Erythroblast (primary cell): Measurements from ENCODE around the gene HTD2.

Experiments used
- DNase-seq, 2 experiments: peaks; one replicate each; lab custom pipeline; 2025; lab: John Stamatoyannopoulos, UW
- GATA1 ChIP-seq: IDR thresholded peaks from 2 replicates; pipeline ENCODE4 v1.6.1; 2011; ENCODE audit warnings: low read depth, mild to moderate bottlenecking, control low read depth, low read length, moderate library complexity
- POLR2A ChIP-seq: IDR thresholded peaks from 2 replicates; pipeline ENCODE4 v1.6.1; 2011; ENCODE audit warnings: mild to moderate bottlenecking, low read length

The HTD2 gene

GRCh38 chr3:58350627-58351013, 44.3 kb downstream of the HTD2 start:
- no peak for TF ChIP-seq POLR2A
- no peak for TF ChIP-seq GATA1
- peak in 1 of 2 experiments; percentile 11 for DNase-seq

GRCh38 chr3:58351920-58352319, 45.6 kb downstream of the HTD2 start:
- DNase-seq, result no peak
- TF ChIP-seq POLR2A (no peak), GATA1 (no peak)

- no peak for TF ChIP-seq POLR2A
- no peak for TF ChIP-seq GATA1
- DNase-seq, result no peak
Observed at GRCh38 chr3:58352626-58353025, 46.3 kb downstream of the HTD2 start.

DNA sequence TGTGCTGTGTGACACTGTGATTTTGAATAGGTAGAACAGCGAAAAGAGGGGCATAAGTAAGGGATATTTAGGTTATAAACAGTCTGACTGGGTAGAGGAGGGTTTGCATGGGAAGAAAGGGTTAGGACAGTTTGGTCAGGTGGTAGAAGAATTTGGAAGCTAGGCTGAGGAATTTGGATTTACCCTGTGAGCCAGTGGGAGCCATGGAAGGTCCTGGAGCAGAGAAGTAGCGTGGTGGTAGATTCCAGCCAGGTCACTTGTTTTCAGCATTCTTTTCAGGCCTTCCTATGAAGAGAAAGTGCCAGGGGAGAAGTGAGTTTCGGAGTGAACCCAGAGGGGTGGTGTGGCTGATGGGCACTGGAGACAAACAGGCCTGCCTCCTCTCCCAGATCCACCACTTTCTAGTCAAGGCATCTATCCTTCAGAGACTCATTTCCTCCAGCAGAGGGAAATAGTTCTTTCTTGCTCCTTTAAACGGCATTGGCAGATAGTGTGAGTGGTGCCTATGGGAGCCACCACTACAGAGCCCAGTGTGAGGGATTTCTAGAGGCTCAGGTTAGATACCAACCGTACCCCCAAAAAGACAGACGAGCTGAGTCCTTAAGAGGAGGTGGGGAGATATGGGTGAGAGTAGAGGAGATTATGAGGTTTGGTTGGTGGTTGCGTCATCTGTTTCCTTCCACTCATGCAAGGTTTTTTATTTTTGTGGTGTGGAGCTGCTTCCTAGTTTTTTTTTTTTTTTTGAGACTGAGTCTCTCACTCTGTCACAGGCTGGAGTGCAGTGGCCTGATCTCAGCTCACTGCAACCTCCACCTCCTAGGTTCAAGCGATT, 47.6 kb downstream of the HTD2 start:
- TF ChIP-seq POLR2A (no peak), GATA1 (no peak)
- DNase-seq, result peak in 1 of 2 experiments; percentile 41

DNA sequence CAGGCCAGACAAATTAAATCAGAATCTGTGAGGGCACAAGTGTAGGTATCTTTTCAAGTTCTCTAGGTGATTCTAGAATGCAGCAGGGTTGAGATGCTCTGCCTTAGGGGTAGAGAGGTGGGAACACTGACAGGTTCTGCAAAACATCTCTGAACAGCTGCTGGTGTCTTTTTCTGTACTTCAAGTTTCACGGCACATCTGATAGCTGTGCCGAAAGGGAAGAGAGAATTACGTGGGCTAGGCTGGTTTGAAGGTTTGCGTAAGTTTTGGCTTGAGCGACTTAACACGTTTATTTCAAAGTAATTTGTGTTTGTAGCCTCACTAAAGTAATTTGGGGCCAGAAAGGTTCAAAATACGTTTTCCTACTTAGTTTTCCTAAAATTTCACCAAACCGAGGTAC, 48.9 kb downstream of the HTD2 start:
- TF ChIP-seq GATA1, result no peak
- TF ChIP-seq POLR2A, result no peak
- DNase-seq, result no peak

- TF ChIP-seq GATA1, result no peak
- TF ChIP-seq POLR2A, result no peak
- DNase-seq, result no peak
Observed at GRCh38 chr3:58356054-58356453, 49.7 kb downstream of the HTD2 start.

GRCh38 chr3:58357402-58357801, 51.1 kb downstream of the HTD2 start:
- no peak for TF ChIP-seq GATA1
- TF ChIP-seq POLR2A, result no peak
- no peak for DNase-seq

DNA sequence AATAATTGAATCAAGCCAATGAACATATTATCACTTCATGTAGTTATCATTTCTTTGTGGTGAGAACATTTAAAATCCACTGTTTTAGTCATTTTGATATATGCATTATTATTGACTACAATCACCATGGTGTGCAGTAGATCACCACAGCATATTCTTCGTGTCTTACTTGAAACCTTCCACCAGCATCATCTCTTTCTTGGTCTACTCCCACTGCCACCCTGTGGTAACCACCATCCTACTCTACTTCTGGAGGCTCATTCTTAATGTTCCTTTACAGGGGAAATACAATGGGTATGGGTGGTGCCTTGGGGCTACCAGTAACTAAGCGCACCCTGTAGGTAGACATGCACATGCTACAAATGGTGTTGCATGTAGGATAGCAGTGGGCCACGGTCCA, 51.8 kb downstream of the HTD2 start:
- DNase-seq, result no peak
- no peak for TF ChIP-seq POLR2A
- no peak for TF ChIP-seq GATA1

DNA sequence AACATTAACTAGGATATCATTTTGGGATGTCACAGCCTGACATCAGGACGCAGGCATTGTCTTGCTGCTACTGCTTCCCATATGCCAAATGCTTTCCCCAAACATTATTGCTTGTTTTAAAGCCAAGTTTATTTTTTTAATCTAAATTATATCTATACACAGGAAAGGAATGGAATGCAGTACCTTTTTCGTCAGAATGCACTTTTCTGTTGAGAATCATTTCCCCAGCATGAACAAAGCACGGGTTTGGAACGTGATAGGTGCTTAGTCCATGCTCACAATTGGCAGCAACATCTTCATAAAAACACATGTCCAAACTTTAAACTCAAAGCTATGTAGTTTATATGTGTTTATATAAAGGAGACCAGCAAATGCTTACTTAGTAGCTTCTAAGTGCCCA, 52.5 kb downstream of the HTD2 start:
- TF ChIP-seq GATA1, result no peak
- DNase-seq, result no peak

DNA sequence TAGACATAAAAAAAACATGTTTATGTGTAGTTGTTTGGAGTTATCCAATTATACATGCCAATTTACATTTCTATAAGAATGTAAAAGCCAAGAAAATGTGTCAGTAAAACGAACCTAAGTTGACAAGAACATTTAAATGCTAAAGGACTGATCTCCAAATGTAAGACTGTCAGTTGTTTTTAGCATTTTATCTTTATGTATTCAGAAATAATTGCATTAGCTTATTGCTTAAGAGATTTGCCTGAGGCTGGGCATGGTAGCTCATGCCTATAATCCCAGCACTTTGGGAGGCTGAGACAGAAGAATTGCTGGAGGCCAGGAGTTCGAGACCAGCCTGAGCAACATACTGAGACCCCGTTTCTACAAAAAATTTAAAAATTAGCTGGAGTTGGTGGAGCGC, 53.3 kb downstream of the HTD2 start:
- no peak for DNase-seq
- TF ChIP-seq POLR2A (no peak), GATA1 (no peak)

GRCh38 chr3:58361866-58362265, 55.5 kb downstream of the HTD2 start:
- TF ChIP-seq GATA1 (no peak), POLR2A (no peak)

DNA sequence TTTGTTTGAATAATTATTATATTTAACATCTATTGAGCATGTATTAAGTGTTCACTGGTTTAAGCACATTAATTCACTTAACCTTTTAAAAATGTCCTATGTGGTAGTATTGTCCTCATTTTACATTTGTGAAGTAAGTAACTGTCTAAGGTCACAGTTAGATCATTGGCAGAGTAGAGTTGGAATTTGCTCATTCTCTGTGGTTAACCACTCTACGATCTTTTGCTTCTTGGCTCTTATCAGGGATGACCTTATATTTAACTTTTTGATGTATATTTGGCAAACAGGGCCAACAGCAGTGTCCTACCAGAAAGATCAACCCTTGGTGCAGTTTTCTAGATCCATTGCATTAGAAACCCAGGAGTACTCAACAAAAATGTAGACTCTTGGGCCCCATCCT, 60.4 kb downstream of the HTD2 start:
- no peak for DNase-seq
- TF ChIP-seq POLR2A (no peak), GATA1 (no peak)

More at GRCh38 chr3:58361866-58362265, 55.5 kb downstream of the HTD2 start:
- no peak for DNase-seq

- TF ChIP-seq POLR2A, result no peak
- no peak for TF ChIP-seq GATA1
- DNase-seq, result no peak
Observed at GRCh38 chr3:58369038-58369437, 62.7 kb downstream of the HTD2 start.
